Hepatocyte (in vitro differentiated cells): ENCODE results near the gene TMED5.

Experiments used
- CTCF ChIP-seq: fragments of 200-600 bp; sonication (generic); IDR thresholded peaks from 2 replicates; pipeline ENCODE4 v1.5.1; 2016; ENCODE audit warnings: antibody characterized with exemption, mild to moderate bottlenecking; ENCODE audit not compliant: poor library complexity
- EZH2phosphoT487 ChIP-seq: fragments of 200-600 bp; sonication (generic); IDR thresholded peaks from one replicate; pipeline ENCODE4 v1.6.1; 2018; ENCODE audit warnings: antibody characterized with exemption, mild to moderate bottlenecking, low read depth, moderate library complexity; ENCODE audit not compliant: unreplicated experiment, severe bottlenecking

GRCh38 chr1:93223023-93223675, 42.9 kb upstream of the TMED5 start:
- no peak for TF ChIP-seq EZH2phosphoT487
- TF ChIP-seq CTCF, result no peak
